Nucleus accumbens (tissue), 56 donors: Measurements from ENCODE around the gene MZT2A.
"Not testable (repeated sequence)": the region's sequence is repeated elsewhere in the genome, so short reads cannot be mapped to it uniquely, and the experiment has no call there.

ENCODE experiments used
- DNase-seq, 56 donors: peaks; one replicate each; lab custom pipeline; 2025; lab: John Stamatoyannopoulos, UW

MZT2A gene

GRCh38 chr2:131471624-131472023 lies 20.6 kb downstream of the MZT2A start:
- not testable (repeated sequence) for DNase-seq

GRCh38 chr2:131470944-131471343 lies 21.3 kb downstream of the MZT2A start:
- DNase-seq: not testable (repeated sequence)

- not testable (repeated sequence) for DNase-seq
Observed at GRCh38 chr2:131467722-131468121, 24.5 kb downstream of the MZT2A start.

GRCh38 chr2:131454914-131455313 lies 37.3 kb downstream of the MZT2A start:
- DNase-seq: not testable (repeated sequence)

- not testable (repeated sequence) for DNase-seq
Observed at GRCh38 chr2:131451265-131451949, 40.8 kb downstream of the MZT2A start.

GRCh38 chr2:131447981-131448380 lies 44.2 kb downstream of the MZT2A start:
- not testable (repeated sequence) for DNase-seq

- DNase-seq: no peak
Observed at GRCh38 chr2:131445896-131446295, 46.3 kb downstream of the MZT2A start.

GRCh38 chr2:131445515-131445797 lies 46.7 kb downstream of the MZT2A start:
- not testable (repeated sequence) for DNase-seq

- not testable (repeated sequence) for DNase-seq
Observed at GRCh38 chr2:131444736-131445514, 47.3 kb downstream of the MZT2A start.

- DNase-seq: not testable (repeated sequence)
Observed at GRCh38 chr2:131440742-131441468, 51.3 kb downstream of the MZT2A start.
